NCI-H1417 (cell line): ENCODE results near the gene SMIM22.
"Not testable (repeated sequence)": the region's sequence is repeated elsewhere in the genome, so short reads cannot be mapped to it uniquely, and the experiment has no call there.

Source experiments
- DNase-seq, 3 experiments: peaks; one replicate each; lab custom pipeline; 2025; lab: John Stamatoyannopoulos, UW

The SMIM22 gene

GRCh38 chr16:4768549-4769305 is 26.4 kb upstream of the SMIM22 start:
- DNase-seq, result peak; percentile 62 to 92 (median 80)

- no peak for DNase-seq
Observed at GRCh38 chr16:4769306-4769638, 25.9 kb upstream of the SMIM22 start.

DNA sequence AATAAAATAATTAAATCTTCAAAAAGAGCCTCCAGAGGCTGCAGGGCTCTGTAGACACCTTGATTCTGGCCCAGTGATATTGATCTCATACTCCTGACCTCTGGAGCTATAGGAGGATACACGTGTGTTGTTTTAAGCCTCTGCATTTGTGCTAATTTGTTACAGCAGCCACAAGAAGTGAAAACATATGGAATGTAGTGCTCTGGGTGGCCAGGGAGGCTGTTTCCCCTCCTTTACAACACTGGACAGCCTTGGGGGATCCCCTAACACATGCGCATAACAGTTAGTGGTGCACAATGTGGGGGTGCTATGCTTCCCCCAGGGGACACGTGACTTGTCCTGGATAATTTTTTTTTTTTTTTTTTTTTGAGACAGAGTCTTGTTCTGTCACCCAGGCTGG is 23.5 kb upstream of the SMIM22 start:
- no peak for DNase-seq

DNA sequence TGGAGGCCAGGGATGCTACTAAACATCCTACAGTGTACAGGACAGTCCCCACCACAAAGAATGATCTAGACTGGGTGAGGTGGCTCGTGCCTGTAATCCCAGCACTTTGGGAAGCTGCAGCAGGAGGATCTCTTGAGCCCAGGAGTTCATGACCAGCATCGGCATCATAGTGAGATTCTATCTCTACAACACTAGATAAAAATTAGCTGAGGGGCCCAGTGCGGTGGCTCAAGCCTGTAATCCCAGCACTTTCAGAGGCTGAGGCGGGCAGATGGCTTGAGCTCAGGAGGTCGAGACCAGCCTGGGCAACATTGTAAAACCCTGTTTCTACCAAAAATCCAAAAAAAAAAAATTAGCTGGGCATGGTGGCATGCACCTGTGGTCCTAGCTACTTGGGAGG is 22.8 kb upstream of the SMIM22 start:
- DNase-seq, result no peak

GRCh38 chr16:4775005-4775404 is 20.2 kb upstream of the SMIM22 start:
- no peak for DNase-seq

DNA sequence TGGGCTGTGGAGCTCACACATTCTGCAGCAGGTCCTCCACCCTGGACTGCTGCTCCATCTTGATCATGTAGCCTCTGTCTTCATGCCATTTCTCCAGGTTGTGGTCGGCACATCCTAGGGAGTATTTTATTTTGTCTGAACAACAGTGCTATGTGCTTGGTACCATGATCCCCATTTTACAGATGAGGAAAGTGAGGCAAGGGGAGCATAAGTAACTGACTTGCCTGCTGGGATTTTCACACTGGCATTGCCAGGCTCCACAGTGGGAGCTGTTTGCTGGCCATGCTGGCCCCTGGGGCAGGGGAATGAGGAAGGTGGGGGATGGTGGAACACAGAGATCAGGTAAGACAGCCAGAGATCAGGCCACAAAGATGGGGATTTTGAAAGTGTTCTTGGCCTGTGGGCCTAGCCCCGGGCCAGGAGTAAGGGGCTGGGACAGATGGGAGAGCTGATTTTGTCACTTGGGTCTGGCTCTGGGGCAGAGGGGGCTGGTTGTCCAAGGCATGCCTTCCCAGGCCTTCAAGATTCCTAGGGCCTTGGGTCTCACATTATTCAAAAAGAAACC is 18.9 kb upstream of the SMIM22 start:
- no peak for DNase-seq

DNA sequence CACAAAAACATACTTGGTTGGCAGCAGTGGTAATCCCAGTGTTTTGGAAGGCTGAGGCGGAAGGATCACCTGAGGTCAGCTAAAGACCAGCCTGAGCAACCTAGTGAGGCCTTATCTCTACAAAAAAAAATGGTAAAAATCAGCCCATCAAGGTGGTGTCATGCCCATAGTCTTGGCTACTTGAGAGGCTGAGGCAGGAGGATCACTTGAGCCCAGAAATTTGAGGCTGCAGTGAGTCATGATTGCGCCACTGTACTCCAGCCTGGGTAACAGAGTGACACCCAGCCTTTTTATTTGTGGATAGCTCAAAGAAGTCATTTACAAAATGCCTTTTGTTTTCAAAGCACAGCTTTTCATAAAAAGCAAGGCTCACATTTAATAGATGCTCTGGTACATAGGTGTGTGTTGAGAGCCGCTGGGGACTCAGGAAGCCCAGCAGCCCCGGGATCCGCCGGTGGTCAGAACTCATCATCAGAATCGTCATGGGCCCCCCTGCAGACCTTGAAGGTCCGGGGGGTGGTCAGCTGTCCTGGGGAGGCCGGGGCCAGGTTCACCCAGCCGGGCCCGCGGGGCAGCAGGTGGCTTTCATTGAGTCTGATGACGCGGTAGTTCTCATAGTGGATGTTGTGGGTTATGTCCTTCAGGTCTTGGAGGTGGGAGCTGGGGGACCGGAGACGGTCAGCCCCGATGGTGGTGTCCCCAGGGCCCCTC is 17.7 kb upstream of the SMIM22 start:
- no peak for DNase-seq

DNA sequence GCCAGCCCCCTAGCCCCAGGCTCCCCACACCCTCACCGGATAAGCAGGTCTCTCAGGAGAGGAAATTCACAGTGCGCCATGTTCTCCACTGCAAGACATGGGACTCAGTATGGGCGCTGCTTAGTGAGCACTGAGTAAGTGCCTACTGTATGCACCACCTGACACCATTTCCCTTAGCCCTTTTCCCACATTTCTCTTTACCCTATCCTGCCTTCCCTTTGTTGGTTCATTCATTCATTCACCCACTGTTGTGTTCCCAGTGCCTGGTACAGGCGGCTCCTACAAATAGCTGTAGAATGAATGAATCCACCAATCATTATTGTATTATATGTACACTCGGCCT is 17.1 kb upstream of the SMIM22 start:
- DNase-seq, result no peak

DNA sequence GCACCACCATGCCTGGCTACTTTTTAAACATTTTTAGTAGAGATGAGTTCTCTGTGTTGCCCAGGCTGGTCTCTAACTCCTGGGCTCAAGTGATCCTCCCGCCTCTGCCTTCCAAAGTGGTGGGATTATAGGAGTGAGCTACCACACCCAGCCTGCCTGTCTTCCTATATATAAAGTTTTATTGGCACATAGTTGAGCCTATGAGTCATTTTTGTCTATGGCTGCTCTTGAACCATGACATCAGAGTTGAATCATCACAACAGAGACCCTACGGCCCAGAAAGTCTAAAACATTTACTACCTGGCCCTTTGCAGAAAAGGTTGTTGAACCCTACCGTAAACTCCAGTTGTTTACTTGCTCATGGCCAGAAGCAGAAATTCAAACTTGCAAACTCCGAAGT is 14.9 kb upstream of the SMIM22 start:
- no peak for DNase-seq

DNA sequence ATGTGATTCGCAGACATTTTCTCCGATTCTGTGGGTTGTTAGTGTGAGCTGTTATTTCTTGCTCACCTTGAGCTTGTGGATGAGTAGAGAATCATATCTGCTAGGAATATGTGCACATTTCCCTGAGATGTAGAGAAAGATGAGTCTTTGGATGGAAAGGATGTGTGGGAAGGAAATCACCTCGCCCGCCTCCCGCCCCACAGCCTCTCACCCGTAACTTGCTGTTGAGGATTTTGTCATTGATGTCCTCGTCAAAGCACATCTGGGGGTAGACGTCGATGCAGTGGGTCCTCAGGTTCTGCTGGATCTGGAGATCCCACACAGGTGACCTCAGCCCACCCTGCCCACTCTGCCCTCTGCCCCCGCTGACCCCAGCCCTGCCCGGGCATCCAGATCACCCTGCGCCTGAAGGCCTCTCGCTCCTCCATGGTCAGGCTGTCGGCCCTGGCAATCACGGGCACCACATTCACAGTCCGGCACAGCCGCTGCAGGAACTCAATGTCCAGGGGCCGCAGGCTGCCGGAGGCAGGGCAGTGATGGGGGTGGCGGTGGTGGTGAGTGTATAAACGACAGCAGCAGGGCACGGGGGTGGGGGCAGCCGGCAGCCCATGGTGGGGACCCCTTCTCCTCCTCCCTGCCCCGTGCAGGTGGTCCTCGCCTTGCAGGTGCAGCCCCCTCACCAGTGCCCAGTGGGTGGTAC is 11.8 kb upstream of the SMIM22 start:
- no peak for DNase-seq

GRCh38 chr16:4783951-4784336 is 11.2 kb upstream of the SMIM22 start:
- DNase-seq, result no peak

- not testable (repeated sequence) for DNase-seq
Observed at GRCh38 chr16:4784444-4784987, 10.7 kb upstream of the SMIM22 start.

- no peak for DNase-seq
Observed at GRCh38 chr16:4785758-4786433, 9.3 kb upstream of the SMIM22 start.

- no peak for DNase-seq
Observed at GRCh38 chr16:4787068-4787467, 8.1 kb upstream of the SMIM22 start.

DNA sequence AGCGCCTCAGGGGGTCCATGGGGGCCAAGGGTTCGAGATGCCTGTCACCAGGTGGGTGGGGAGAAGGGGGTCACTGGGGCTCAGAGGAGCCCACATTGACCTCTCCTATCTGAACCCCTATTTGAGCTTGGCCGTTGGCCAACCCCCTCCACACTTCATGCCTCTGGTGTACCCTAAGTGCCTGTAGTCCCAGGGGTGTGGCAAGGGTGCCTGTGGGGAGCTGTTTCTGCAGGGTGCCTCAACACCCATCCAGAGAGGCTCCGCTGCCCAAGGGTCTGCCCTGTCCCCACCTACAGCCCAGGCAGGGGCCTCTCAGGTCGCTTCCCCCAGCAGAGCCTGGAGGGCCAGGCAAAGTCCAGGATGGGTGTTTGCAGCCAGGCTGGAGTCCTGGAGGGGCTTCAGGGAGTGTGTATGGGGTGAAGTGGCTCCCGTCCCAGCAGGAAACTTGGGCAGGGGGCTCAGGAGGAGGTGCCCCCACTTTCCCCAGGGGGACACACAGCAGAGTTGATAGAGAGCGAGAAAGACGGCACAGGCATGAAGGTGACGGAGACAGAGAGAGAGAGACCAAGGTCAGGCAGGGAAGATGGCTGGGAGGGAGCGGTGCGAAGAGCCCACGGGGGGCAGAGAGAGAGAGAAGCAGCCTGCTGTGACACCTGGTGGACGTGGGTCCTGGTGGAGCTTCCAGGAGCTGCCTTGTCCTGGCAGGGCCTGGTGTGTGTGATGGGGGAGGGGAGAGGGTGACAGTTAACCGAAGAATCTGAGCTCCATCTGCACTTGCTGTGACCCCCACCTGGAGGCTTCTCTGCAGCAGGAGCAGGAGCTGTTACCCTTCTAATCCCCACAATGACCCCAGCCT is 7.3 kb upstream of the SMIM22 start, which contains the start of gene SEPTIN12:
SEPTIN12 (minus strand) TSS at position 719 of the 856 bp plus-strand sequence; CDS start at position 19, 700 bp downstream.
- peak in 2 of 3 experiments; percentile 37 to 70 for DNase-seq

DNA sequence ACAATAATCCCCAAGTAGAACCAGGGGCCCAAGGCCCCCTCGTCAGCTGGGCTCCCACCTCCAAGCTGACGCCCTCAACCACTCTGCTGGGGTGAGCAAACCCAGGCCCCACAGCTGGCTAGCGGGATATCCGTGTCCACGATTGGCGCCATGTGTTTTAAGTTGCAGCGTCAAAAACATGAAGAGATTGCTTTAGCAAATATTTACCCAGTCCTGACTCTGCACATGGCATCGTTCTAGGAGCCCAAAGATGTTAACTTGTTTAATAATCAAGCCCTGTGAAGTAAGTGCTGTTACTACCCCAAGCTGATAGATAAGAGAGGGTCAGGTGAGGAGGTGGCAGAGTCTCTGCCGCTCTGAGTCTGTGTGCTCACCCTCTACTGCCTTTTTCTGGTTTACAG is 6.7 kb upstream of the SMIM22 start:
- DNase-seq, result peak in 1 of 3 experiments; percentile 70

DNA sequence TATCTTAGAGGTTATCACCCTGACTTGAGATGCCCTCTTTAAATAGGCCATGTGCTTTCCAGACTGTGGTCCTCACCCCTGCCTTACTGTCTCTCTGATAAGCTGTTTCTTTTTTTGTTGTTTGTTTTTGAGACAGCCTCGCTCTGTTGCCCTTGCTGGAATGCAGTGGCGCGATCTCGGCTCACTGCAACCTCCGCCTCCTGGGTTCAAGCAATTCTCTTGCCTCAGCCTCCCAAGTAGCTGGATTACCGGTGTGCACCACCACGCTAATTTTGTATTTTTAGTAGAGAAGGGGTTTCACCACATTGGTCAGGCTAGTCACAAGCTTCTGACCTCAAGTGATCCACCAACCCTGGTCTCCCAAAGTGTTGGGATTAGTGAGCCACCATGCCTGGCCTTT is 6.3 kb upstream of the SMIM22 start:
- DNase-seq, result no peak

- DNase-seq, result no peak
Observed at GRCh38 chr16:4790261-4790660, 4.9 kb upstream of the SMIM22 start.

DNA sequence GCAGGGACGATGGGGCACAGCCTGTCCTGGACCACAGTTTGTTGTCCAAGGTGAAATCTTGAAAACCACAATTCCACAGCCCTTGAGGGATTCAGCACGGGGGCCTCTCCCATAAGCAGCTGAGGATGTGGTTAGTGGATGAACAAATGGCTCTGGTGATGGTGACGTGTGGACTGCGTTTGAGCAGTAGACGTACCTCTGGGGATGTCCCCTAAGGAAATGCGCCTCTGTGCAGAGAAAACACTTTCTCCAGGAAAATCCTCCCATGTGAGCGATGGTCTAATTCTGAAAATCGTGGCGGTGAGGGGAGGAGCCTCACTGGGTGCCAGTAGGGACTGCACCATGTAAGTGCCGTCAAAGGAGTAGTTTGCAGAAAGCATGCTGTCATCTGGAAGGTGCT is 4.3 kb upstream of the SMIM22 start:
- no peak for DNase-seq

- no peak for DNase-seq
Observed at GRCh38 chr16:4792951-4793513, 2.1 kb upstream of the SMIM22 start.
